DOHH2 (cell line): Measurements from ENCODE around the gene PDSS1.

Experiments used
- H3F3A ChIP-seq: fragments of 200-600 bp; sonication (generic), shearing (Covaris generic); 2 replicates; pipeline ENCODE4 v1.6.0; 2016; ENCODE audit warnings: antibody characterized with exemption, mild to moderate bottlenecking; ENCODE audit not compliant: control insufficient read depth, insufficient read depth
- H3K27ac ChIP-seq: fragments of 200-600 bp; sonication (generic); 2 replicates; pipeline ENCODE4 v1.5.1; 2014; ENCODE audit warnings: low read depth, mild to moderate bottlenecking, low read length, moderate library complexity
- H3K27me3 ChIP-seq: fragments of 200-600 bp; sonication (generic); 2 replicates; pipeline ENCODE4 v1.6.1; 2014; ENCODE audit warnings: mild to moderate bottlenecking, low read length, mixed read lengths; ENCODE audit not compliant: control insufficient read depth
- H3K36me3 ChIP-seq: fragments of 200-600 bp; sonication (generic); 2 replicates; pipeline ENCODE4 v1.6.1; 2014; ENCODE audit warnings: mild to moderate bottlenecking, low read length, moderate library complexity, mixed read lengths; ENCODE audit not compliant: control insufficient read depth
- H3K4me1 ChIP-seq: fragments of 200-600 bp; sonication (generic); 2 replicates; pipeline ENCODE4 v1.6.1; 2014; ENCODE audit warnings: mild to moderate bottlenecking, low read length, mixed read lengths; ENCODE audit not compliant: control insufficient read depth
- H3K4me2 ChIP-seq: fragments of 200-600 bp; sonication (generic); 2 replicates; pipeline ENCODE4 v1.6.0; 2014; ENCODE audit warnings: mild to moderate bottlenecking, low read length, moderate library complexity
- H3K4me3 ChIP-seq: fragments of 200-600 bp; sonication (generic); 2 replicates; pipeline ENCODE4 v1.5.1; 2014; ENCODE audit warnings: mild to moderate bottlenecking, low read length, mixed read lengths
- H3K79me2 ChIP-seq: fragments of 200-600 bp; sonication (generic); 2 replicates; pipeline ENCODE4 v1.6.1; 2014; ENCODE audit warnings: mild to moderate bottlenecking, low read length, mixed read lengths; ENCODE audit not compliant: control insufficient read depth
- H3K9me2 ChIP-seq: fragments of 200-600 bp; sonication (generic); replicated peaks from 2 replicates; pipeline ENCODE4 v1.6.1; 2014; ENCODE audit warnings: mild to moderate bottlenecking, low read length, mixed read lengths; ENCODE audit not compliant: control insufficient read depth
- H3K9me3 ChIP-seq: fragments of 200-600 bp; sonication (generic); 2 replicates; pipeline ENCODE4 v1.6.1; 2014; ENCODE audit warnings: antibody characterized with exemption, low read length, mixed read lengths; ENCODE audit not compliant: control insufficient read depth, insufficient read depth
- H4K20me1 ChIP-seq: fragments of 200-600 bp; sonication (generic); 2 replicates; pipeline ENCODE4 v1.6.0; 2014; ENCODE audit warnings: low read depth, mild to moderate bottlenecking, antibody characterized with exemption, low read length, moderate library complexity; ENCODE audit not compliant: control insufficient read depth, insufficient read depth
- EZH2phosphoT487 ChIP-seq: fragments of 200-600 bp; sonication (generic); IDR thresholded peaks from 2 replicates; pipeline ENCODE4 v1.6.1; 2017; ENCODE audit warnings: borderline replicate concordance, mild to moderate bottlenecking, antibody characterized with exemption, low read length, moderate library complexity, mixed read lengths
- TF ChIP-seq, protein P1 (sequence below): fragments of 200-600 bp; sonication (generic); IDR thresholded peaks from one replicate; pipeline ENCODE4 v1.5.1; 2014; ENCODE audit warnings: antibody characterized with exemption, mild to moderate bottlenecking, low read depth, low read length; ENCODE audit not compliant: poor library complexity, severe bottlenecking

PDSS1 gene

DNA sequence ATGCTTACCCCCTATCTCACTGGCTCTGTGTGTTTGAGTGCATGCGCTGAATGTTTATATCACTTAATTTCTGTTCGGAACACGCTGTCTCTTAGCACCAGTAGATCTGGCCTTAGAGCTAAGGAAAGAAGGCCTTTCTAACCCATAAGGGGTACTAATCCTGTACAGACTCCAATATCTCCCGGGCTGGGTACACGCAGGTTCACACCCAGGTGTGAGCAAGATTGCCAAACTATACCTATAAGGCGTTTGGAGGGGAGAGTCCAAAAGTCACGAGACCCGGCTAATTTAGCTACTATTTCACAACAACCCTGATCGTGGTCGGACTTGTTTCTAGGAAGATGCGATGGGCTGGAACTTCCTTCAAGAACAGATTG is 727 bp upstream of the PDSS1 start:
- Histone ChIP-seq H3K4me2 (peak overlapping the region; percentile 85), H3K9me2 (no peaks in the 10 kb centered on the region), H3K27ac (peak overlapping the region; percentile 75), H3K27me3 (no peaks in the 10 kb centered on the region), H3K9me3 (no peaks in the 10 kb centered on the region), H3K4me3 (peak overlapping the region; percentile 90), H4K20me1 (0 out of 2 replicates have a peak, but pooled peaks cover 3% of the 10 kb centered on the region), H3K36me3 (peaks cover 29% of the 10 kb centered on the region), H3K79me2 (peaks cover 47% of the 10 kb centered on the region), H3F3A (no peaks in the 10 kb centered on the region), H3K4me1 (peaks cover 37% of the 10 kb centered on the region)
- TF ChIP-seq, protein P1, sequence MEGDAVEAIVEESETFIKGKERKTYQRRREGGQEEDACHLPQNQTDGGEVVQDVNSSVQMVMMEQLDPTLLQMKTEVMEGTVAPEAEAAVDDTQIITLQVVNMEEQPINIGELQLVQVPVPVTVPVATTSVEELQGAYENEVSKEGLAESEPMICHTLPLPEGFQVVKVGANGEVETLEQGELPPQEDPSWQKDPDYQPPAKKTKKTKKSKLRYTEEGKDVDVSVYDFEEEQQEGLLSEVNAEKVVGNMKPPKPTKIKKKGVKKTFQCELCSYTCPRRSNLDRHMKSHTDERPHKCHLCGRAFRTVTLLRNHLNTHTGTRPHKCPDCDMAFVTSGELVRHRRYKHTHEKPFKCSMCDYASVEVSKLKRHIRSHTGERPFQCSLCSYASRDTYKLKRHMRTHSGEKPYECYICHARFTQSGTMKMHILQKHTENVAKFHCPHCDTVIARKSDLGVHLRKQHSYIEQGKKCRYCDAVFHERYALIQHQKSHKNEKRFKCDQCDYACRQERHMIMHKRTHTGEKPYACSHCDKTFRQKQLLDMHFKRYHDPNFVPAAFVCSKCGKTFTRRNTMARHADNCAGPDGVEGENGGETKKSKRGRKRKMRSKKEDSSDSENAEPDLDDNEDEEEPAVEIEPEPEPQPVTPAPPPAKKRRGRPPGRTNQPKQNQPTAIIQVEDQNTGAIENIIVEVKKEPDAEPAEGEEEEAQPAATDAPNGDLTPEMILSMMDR: no peak
- no peak for TF ChIP-seq EZH2phosphoT487

DNA sequence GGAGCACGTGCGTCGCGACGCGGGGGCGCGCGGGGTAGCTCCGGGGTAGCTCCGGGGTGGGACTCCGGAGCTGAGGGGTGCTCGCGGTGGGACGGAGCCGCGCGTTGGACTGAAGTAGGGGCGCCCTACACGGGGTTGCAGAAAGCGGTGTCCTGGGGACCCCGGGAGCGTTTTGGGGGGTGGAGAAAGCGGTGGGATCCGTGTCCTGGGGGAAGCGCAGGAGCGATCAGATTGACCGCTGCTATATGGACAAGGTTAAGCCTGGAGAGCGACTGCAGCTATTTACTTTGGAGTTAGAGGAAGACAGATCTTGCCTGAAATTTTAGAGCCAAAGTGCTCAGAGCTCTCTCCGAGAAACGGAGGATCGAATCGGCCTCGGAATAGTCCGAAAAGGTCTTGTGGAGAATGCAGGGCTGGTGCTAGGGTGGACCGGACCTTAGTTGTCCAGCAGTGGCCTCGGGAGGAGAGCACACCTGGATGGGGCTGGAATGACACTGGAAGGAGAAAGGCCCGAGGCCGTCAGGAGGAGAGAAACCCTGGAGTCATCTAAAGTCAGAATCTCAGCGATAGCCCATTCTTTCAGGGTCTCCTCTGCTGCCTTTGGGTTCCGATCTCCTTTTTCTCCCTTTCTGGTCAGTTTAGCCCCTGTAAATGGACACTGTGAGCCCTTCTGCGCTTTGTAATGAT is 564 bp downstream of the PDSS1 start:
- 0 out of 2 replicates have a peak, but pooled peaks cover 3% of the 10 kb centered on the region for H4K20me1 ChIP-seq
- TF ChIP-seq EZH2phosphoT487: no peak
- TF ChIP-seq, protein P1: no peak
- no peaks in the 10 kb centered on the region for H3K9me3 ChIP-seq
- peak overlapping the region; percentile 85 for H3K4me2 ChIP-seq
- H3K27me3 ChIP-seq: no peaks in the 10 kb centered on the region
- peaks cover 60% of the 10 kb centered on the region for H3K79me2 ChIP-seq
- peak overlapping the region; percentile 90 for H3K4me3 ChIP-seq
- H3F3A ChIP-seq: no peaks in the 10 kb centered on the region
- H3K27ac ChIP-seq: peak overlapping the region; percentile 75
- H3K36me3 ChIP-seq: peaks cover 42% of the 10 kb centered on the region
- no peaks in the 10 kb centered on the region for H3K9me2 ChIP-seq
- H3K4me1 ChIP-seq: peaks cover 37% of the 10 kb centered on the region

DNA sequence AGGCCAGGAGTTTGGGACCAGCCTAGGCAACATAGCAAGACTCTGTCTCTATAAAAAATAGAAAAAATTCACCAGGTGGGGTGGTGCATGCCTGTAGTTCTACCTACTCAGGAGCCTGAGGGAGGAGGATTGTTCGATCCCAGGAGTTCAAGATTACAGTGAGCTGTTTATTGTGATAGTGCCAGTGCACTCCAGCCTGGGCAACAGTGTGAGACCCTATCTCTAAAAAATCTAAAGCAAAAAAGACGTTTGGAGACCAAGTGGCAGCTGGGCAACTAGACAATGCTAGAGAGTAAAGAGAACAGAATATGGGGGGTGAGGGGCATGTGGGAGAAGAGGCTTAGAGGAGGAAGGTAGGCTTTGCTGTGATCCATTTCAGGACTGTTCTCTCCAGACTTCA is 1.4 kb downstream of the PDSS1 start:
- Histone ChIP-seq H3K4me3 (peak overlapping the region; percentile 90), H3K79me2 (peaks cover 66% of the 10 kb centered on the region), H3K9me2 (no peaks in the 10 kb centered on the region), H3K4me1 (peaks cover 37% of the 10 kb centered on the region), H3K27ac (no peak overlapping the region), H3F3A (no peaks in the 10 kb centered on the region), H4K20me1 (0 out of 2 replicates have a peak, but pooled peaks cover 3% of the 10 kb centered on the region), H3K4me2 (peak overlapping the region; percentile 85), H3K9me3 (no peaks in the 10 kb centered on the region), H3K36me3 (peaks cover 44% of the 10 kb centered on the region), H3K27me3 (no peaks in the 10 kb centered on the region)
- TF ChIP-seq, protein P1: no peak
- no peak for TF ChIP-seq EZH2phosphoT487
